Thyroid gland (tissue), 4 donors: Measurements from ENCODE around the gene TBC1D5. TPM values are rescaled to one million over a fixed set of nuclear protein-coding genes. Genes with fewer than 3 reads are reported as not detected.

Experiments used
- DNase-seq, 2 donors: peaks; one replicate each; pipeline ENCODE4 v3.0.0-alpha.2; 2019
- H3K27ac ChIP-seq, 3 donors: fragments of 200-600 bp; sonication (generic); 1 replicate in 2 of 3; 2 replicates in 1 of 3; pipeline ENCODE4 v1.5.1; 2016 to 2019; ENCODE audit warnings: mild to moderate bottlenecking in 1 of 3, moderate library complexity in 1 of 3
- H3K27me3 ChIP-seq: fragments of 200-600 bp; sonication (generic); one replicate; pipeline ENCODE4 v1.5.1; 2019
- H3K36me3 ChIP-seq, 2 donors: fragments of 200-600 bp; sonication (generic); one replicate each; pipeline ENCODE4 v1.5.1; 2016 to 2019
- H3K4me1 ChIP-seq, 2 donors: fragments of 200-600 bp; sonication (generic); one replicate each; pipeline ENCODE4 v1.5.1; 2017 to 2019
- H3K4me3 ChIP-seq, 3 donors: fragments of 200-600 bp; sonication (generic); replicated peaks in 1 of 3; 1 replicate in 2 of 3; 2 replicates in 1 of 3; pipeline ENCODE4 v1.5.1; 2016; ENCODE audit warnings: mild to moderate bottlenecking in 1 of 3
- H3K9me3 ChIP-seq: fragments of 200-600 bp; sonication (generic); one replicate; pipeline ENCODE4 v1.5.1; 2017
- CTCF ChIP-seq, 6 experiments: fragments of 200-600 bp in 3 of 6; fragments of 450-650 bp in 3 of 6; sonication (generic) in 3 of 6; IDR thresholded peaks; one replicate each; pipeline ENCODE4 v1.5.1; 2016 to 2019; ENCODE audit warnings: antibody characterized with exemption in 6 of 6, mild to moderate bottlenecking in 2 of 6, inconsistent platforms in 1 of 6, moderate library complexity in 1 of 6
- POLR2A ChIP-seq, 2 donors: fragments of 450-650 bp; IDR thresholded peaks; one replicate each; pipeline ENCODE4 v1.6.1; 2017; ENCODE audit warnings: antibody characterized with exemption in 2 of 2, mild to moderate bottlenecking in 2 of 2, moderate library complexity in 1 of 2
- WGBS, 2 donors: methylation state at CpG; one replicate each; pipeline ENCODE4 v1.1.5; 2017; 5-methylcytosine and 5-hydroxymethylcytosine counted together
- intact Hi-C: fragments of 100-400 bp; cut with DNase I; formaldehyde crosslinking; loops from one replicate; pipeline ENCODE4 v1.15.1; 2023
- total RNA-seq, 4 donors: library from RNA; depleted of rRNA; stranded (reverse); fragments of >200 nt; gene quantifications; one replicate each; pipeline ENCODE4 v1.2.3, GENCODE V29; 2016

The TBC1D5 gene
- total RNA-seq, 4 donors from 2014 or later: 115 to 141 (median 133) TPM

GRCh38 chr3:17259685-17260084 lies 482.7 kb downstream of the TBC1D5 start:
- H3K4me3 ChIP-seq: no peak overlapping the region
- intact Hi-C loops: loop anchor here (5.0 kb wide), 1 partner anchor 153 kb away; no protein-coding TSS in a partner anchor
- WGBS, 2 donors: 92 to 93% methylated on average over 5 of the region's 5 CpGs
- H3K36me3 ChIP-seq: no peaks in the 10 kb centered on the region
- no peak for DNase-seq
- peaks cover 0 to 5% of the 10 kb centered on the region in 2 donors for H3K4me1 ChIP-seq
- TF ChIP-seq CTCF (IDR thresholded peaks at IDR 0.05) (no peak), POLR2A (IDR thresholded peaks at IDR 0.05) (no peak)
- H3K27ac ChIP-seq: no peak overlapping the region
- H3K27me3 ChIP-seq: no peaks in the 10 kb centered on the region
- H3K9me3 ChIP-seq: no peaks in the 10 kb centered on the region

GRCh38 chr3:17258823-17259436 lies 483.5 kb downstream of the TBC1D5 start:
- Histone ChIP-seq H3K27me3 (no peaks in the 10 kb centered on the region), H3K36me3 (no peaks in the 10 kb centered on the region), H3K9me3 (no peaks in the 10 kb centered on the region), H3K27ac (no peak overlapping the region), H3K4me1 (peaks cover 0 to 5% of the 10 kb centered on the region in 2 donors), H3K4me3 (no peak overlapping the region)
- TF ChIP-seq CTCF (IDR thresholded peaks at IDR 0.05) (peak; percentile 46 to 79 (median 58)), POLR2A (IDR thresholded peaks at IDR 0.05) (no peak)
- 43 to 45% methylated on average over 3 of the region's 3 CpGs for WGBS, 2 donors
- no peak for DNase-seq
- intact Hi-C loops: no loop called here

- peaks cover 0 to 5% of the 10 kb centered on the region in 2 donors for H3K4me1 ChIP-seq
Measured at GRCh38 chr3:17257269-17257668, 485.2 kb downstream of the TBC1D5 start.

GRCh38 chr3:17243621-17244020 lies 498.8 kb downstream of the TBC1D5 start:
- H3K27ac ChIP-seq: no peak overlapping the region
- DNase-seq: no peak
- no peaks in the 10 kb centered on the region for H3K36me3 ChIP-seq
- WGBS, 2 donors: 80 to 82% methylated on average over 1 of the region's 1 CpG
- H3K9me3 ChIP-seq: no peaks in the 10 kb centered on the region
- no peaks in the 10 kb centered on the region for H3K4me1 ChIP-seq
- H3K4me3 ChIP-seq: no peak overlapping the region
- intact Hi-C loops: no loop called here
- no peaks in the 10 kb centered on the region for H3K27me3 ChIP-seq
- TF ChIP-seq CTCF (IDR thresholded peaks at IDR 0.05) (no peak), POLR2A (IDR thresholded peaks at IDR 0.05) (no peak)

More at GRCh38 chr3:17257269-17257668, 485.2 kb downstream of the TBC1D5 start:
- Histone ChIP-seq H3K27ac (no peak overlapping the region), H3K9me3 (no peaks in the 10 kb centered on the region), H3K36me3 (no peaks in the 10 kb centered on the region), H3K4me3 (no peak overlapping the region), H3K27me3 (no peaks in the 10 kb centered on the region)
- intact Hi-C loops: no loop called here
- no peak for DNase-seq
- TF ChIP-seq POLR2A (IDR thresholded peaks at IDR 0.05) (no peak), CTCF (IDR thresholded peaks at IDR 0.05) (no peak)

GRCh38 chr3:17239417-17239816 lies 503.0 kb downstream of the TBC1D5 start:
- Histone ChIP-seq H3K36me3 (no peaks in the 10 kb centered on the region), H3K9me3 (no peaks in the 10 kb centered on the region), H3K27me3 (no peaks in the 10 kb centered on the region), H3K27ac (no peak overlapping the region), H3K4me1 (peaks cover 0 to 6% of the 10 kb centered on the region in 2 donors), H3K4me3 (no peak overlapping the region)
- intact Hi-C loops: no loop called here
- no peak for TF ChIP-seq POLR2A (IDR thresholded peaks at IDR 0.05)
- no peak for TF ChIP-seq CTCF (IDR thresholded peaks at IDR 0.05)
- DNase-seq: no peak
